ENCODE results near the gene PTPRB. TPM values are rescaled to one million over a fixed set of nuclear protein-coding genes. Genes with fewer than 3 reads are reported as not detected.

PTPRB gene
- total RNA-seq, 4 donors from 2014 or later, result 36.8 to 107 (median 63.1) TPM

DNA sequence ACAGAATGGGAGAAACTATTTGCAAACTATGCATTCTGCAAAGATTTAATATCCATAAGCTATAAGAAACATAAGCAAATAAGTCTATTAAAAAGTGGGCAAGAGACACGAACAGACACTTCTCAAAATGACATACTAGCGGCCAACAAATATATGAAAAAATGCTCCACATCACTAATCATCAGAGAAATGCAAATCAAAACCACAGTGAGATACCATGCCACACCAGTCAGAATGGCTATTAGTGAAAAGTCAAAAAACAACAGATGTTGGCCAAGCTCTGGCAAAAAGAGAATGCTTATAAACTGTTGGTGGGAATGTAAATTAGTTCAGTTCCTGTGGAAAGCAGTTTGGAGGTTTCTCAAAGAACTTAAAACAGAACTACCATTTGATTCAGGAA, 149.8 kb downstream of the PTPRB start:
- intact Hi-C loops (cut with DNase I; ENCODE audit: low total_unique reads), result no loop called here
- no peaks in the 10 kb centered on the region for H3K4me1 ChIP-seq
- H3K36me3 ChIP-seq, result no peaks in the 10 kb centered on the region

DNA sequence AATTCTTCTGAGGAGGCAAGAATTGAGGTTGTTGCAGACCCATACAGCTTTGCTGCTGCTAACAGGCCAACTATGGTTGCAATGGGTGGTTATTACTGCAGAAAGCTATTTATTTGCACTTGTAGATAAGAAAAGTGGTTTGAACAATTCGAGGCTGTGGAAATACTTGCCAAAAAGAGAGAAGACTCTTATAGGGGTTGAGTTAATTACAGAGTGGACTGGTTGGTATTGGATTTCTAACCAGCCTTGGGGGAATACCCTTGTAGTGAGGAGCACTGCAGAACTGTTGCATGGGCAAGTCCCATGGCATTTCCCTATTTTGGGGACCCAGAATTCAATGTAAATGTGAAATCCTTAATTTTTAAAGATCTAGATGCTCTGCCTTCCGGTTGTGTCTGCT, 150.6 kb downstream of the PTPRB start:
- no peak overlapping the region for H3K27ac ChIP-seq
- no peaks in the 10 kb centered on the region for H3K9me3 ChIP-seq
- DNase-seq, result no peak
- H3K4me3 ChIP-seq, result no peak overlapping the region
- intact Hi-C loops (cut with DNase I; ENCODE audit: low total_unique reads), result no loop called here
- H3K27me3 ChIP-seq, result no peaks in the 10 kb centered on the region
- H3K4me1 ChIP-seq, result no peaks in the 10 kb centered on the region
- TF ChIP-seq, protein P1, sequence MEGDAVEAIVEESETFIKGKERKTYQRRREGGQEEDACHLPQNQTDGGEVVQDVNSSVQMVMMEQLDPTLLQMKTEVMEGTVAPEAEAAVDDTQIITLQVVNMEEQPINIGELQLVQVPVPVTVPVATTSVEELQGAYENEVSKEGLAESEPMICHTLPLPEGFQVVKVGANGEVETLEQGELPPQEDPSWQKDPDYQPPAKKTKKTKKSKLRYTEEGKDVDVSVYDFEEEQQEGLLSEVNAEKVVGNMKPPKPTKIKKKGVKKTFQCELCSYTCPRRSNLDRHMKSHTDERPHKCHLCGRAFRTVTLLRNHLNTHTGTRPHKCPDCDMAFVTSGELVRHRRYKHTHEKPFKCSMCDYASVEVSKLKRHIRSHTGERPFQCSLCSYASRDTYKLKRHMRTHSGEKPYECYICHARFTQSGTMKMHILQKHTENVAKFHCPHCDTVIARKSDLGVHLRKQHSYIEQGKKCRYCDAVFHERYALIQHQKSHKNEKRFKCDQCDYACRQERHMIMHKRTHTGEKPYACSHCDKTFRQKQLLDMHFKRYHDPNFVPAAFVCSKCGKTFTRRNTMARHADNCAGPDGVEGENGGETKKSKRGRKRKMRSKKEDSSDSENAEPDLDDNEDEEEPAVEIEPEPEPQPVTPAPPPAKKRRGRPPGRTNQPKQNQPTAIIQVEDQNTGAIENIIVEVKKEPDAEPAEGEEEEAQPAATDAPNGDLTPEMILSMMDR (IDR thresholded peaks at IDR 0.05), result no peak
- TF ChIP-seq POLR2A (IDR thresholded peaks at IDR 0.05), result no peak
- H3K36me3 ChIP-seq, result no peaks in the 10 kb centered on the region

More for the DNA sequence above, 149.8 kb downstream of the PTPRB start:
- no peak for TF ChIP-seq POLR2A (IDR thresholded peaks at IDR 0.05)
- TF ChIP-seq, protein P1 (IDR thresholded peaks at IDR 0.05), result no peak
- H3K9me3 ChIP-seq, result no peaks in the 10 kb centered on the region
- no peak for DNase-seq
- H3K4me3 ChIP-seq, result no peak overlapping the region
- H3K27me3 ChIP-seq, result no peaks in the 10 kb centered on the region
- no peak overlapping the region for H3K27ac ChIP-seq

DNA sequence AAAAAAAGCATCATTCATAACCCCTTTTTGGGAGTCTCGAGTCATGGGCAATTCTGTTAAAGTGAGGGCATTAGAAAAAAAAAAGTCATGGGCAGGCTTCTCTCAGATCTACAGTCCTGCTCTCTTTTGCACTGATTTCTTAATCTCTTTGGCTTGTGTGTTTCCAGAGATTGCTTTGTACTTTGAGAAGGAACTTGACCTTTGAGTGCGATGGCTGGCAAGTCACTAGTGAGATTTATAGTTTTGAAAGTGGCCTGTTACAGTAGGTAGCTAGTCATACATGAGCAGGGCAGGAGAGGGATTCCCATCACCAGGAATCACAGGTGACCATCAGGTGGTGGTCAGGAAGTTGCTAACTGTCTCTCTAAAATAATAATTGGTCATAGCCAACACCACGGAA, 151.5 kb downstream of the PTPRB start:
- H3K36me3 ChIP-seq, result no peaks in the 10 kb centered on the region
- DNase-seq, result no peak
- H3K27me3 ChIP-seq, result no peaks in the 10 kb centered on the region
- no peaks in the 10 kb centered on the region for H3K4me1 ChIP-seq
- intact Hi-C loops (cut with DNase I; ENCODE audit: low total_unique reads), result no loop called here
- no peaks in the 10 kb centered on the region for H3K9me3 ChIP-seq
- H3K4me3 ChIP-seq, result no peak overlapping the region
- TF ChIP-seq, protein P1 (IDR thresholded peaks at IDR 0.05), result no peak
- no peak for TF ChIP-seq POLR2A (IDR thresholded peaks at IDR 0.05)
- H3K27ac ChIP-seq, result no peak overlapping the region

DNA sequence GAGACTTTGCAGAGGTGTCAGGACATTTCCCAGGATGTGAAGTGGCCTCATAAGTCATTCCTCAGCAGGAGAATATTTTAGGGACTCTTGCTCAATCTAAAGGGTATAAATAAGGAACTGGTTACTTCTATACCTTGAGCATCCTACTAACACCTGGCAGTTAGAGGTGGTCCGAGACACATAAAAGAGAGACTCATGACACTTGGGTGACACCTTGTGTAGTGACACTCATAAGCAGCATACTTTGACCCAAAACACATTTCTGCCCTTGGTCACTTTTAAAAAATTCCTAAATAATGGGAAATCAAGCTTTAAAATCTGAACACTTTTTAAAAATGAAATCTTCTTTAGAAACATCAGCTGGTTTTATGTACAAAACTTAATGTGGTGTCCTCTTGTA, 152.8 kb downstream of the PTPRB start:
- no peak for DNase-seq
- TF ChIP-seq POLR2A (IDR thresholded peaks at IDR 0.05), result no peak
- TF ChIP-seq, protein P1 (IDR thresholded peaks at IDR 0.05), result no peak
- no peak overlapping the region for H3K27ac ChIP-seq
- H3K36me3 ChIP-seq, result no peaks in the 10 kb centered on the region
- H3K9me3 ChIP-seq, result no peaks in the 10 kb centered on the region
- intact Hi-C loops (cut with DNase I; ENCODE audit: low total_unique reads), result no loop called here
- H3K4me1 ChIP-seq, result no peaks in the 10 kb centered on the region
- H3K4me3 ChIP-seq, result no peak overlapping the region
- no peaks in the 10 kb centered on the region for H3K27me3 ChIP-seq

DNA sequence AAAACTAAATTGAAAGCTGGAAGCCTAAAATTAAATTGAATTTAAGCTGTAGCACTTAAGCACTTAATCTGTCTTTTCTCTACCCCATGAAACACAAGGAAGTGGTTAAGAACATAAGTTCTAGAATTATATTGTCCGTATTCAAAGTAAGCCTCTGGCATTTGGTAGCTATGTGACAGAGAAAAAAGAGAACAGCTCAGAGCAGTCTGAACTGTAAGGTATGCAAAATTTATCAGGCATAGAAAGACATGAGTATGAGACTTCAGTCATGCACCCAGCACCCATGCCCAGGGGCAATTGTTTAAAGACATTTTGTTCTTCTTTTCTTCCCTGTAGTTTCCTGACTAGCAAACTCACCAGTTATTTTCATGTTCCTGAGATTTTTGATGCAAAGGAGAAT, 154.5 kb downstream of the PTPRB start:
- DNase-seq, result no peak
- Histone ChIP-seq H3K27ac (no peak overlapping the region), H3K4me1 (no peaks in the 10 kb centered on the region), H3K36me3 (no peaks in the 10 kb centered on the region), H3K27me3 (no peaks in the 10 kb centered on the region), H3K4me3 (no peak overlapping the region), H3K9me3 (no peaks in the 10 kb centered on the region)
- TF ChIP-seq POLR2A (IDR thresholded peaks at IDR 0.05), result no peak
- TF ChIP-seq, protein P1 (IDR thresholded peaks at IDR 0.05), result no peak
- intact Hi-C loops (cut with DNase I; ENCODE audit: low total_unique reads), result no loop called here
